K562 (cell line): ENCODE measurements around the gene PCBD2. TPM values are rescaled to one million over a fixed set of nuclear protein-coding genes. Genes with fewer than 3 reads are reported as not detected.
A peak's percentile ranks its signal among the peaks of the same experiment; 100 is the strongest.

Experiments
- ATAC-seq: fragments of 200-7000 bp; cut with Tn5 transposase; 3 replicates; pipeline ENCODE4 v1.9.1; 2020; ENCODE audit warnings: moderate library complexity
- BruUV-seq: library from RNA; stranded (reverse); fragments of 400-500 nt; replicated peaks from 2 replicates; lab custom pipeline; 2021; lab: Mats Ljungman, UMichigan
- CTCF ChIA-PET: fragments of 300-600 bp; formaldehyde crosslinking; extraction: SDS; loops from one replicate; lab custom pipeline; 2021; ENCODE audit warnings: low intra/inter-chr PET ratio; lab: Yijun Ruan, JAX
- POLR2A ChIA-PET: fragments of 300-600, 350-650 bp; sonication (Branson Sonifier 250); formaldehyde crosslinking; extraction: SDS; loops from one replicate; lab custom pipeline; 2021; ENCODE audit warnings: antibody characterized with exemption, inconsistent platforms; lab: Yijun Ruan, JAX
- DNase-seq, 4 experiments: peaks; one replicate each; pipeline versions ENCODE4 v3.0.0 to v3.0.0-alpha.2; 2011 to 2018; ENCODE audit warnings: low spot score in 3 of 4, mixed read lengths in 3 of 4; ENCODE audit errors: extremely low read depth in 1 of 4
- FAIRE-seq: peaks from 2 replicates; lab custom pipeline; 2011; peaks lifted over from hg19 to GRCh38; lab: Jason Lieb, UNC
- H2AFZ ChIP-seq: 2 replicates; pipeline ENCODE4 v1.6.0; 2011; ENCODE audit warnings: low read depth, low read length, control low read depth, inconsistent platforms
- H3K27ac ChIP-seq: fragments of 200-600 bp; 3 replicates; pipeline ENCODE4 v1.8.0; 2011; ENCODE audit warnings: low read depth, mild to moderate bottlenecking, control low read depth, inconsistent platforms, low read length, moderate library complexity, mixed read lengths; ENCODE audit errors: extremely low read depth
- H3K27me3 ChIP-seq, 2 experiments: fragments of 300-600 bp in 1 of 2; 2 replicates in 1 of 2; 3 replicates in 1 of 2; pipeline versions ENCODE4 v1.6.0 to v1.8.0; 2011; ENCODE audit warnings: inconsistent platforms in 2 of 2, low read length in 2 of 2, mild to moderate bottlenecking in 1 of 2, mixed read lengths in 1 of 2, moderate library complexity in 1 of 2; ENCODE audit not compliant: control insufficient read depth in 2 of 2, insufficient read depth in 2 of 2
- H3K36me3 ChIP-seq: fragments of 300-600 bp; 3 replicates; pipeline ENCODE4 v1.8.0; 2011; ENCODE audit warnings: mild to moderate bottlenecking, low read length, inconsistent platforms; ENCODE audit not compliant: control insufficient read depth, insufficient read depth
- H3K4me1 ChIP-seq, 2 experiments: fragments of 200-600 bp in 1 of 2; replicated peaks in 1 of 2; 2 replicates in 1 of 2; 3 replicates in 1 of 2; pipeline versions ENCODE4 v1.5.1 to v1.8.0; 2011; ENCODE audit warnings: inconsistent platforms in 2 of 2, low read length in 2 of 2, mild to moderate bottlenecking in 1 of 2, mixed read lengths in 1 of 2, moderate library complexity in 1 of 2; ENCODE audit not compliant: control insufficient read depth in 2 of 2, insufficient read depth in 2 of 2
- H3K4me2 ChIP-seq: 2 replicates; pipeline ENCODE4 v1.6.1; 2011; ENCODE audit warnings: low read length, control low read depth, inconsistent platforms, mixed read lengths; ENCODE audit not compliant: insufficient read depth
- H3K4me3 ChIP-seq: fragments of 200-600 bp; sonication (generic), shearing (Covaris generic); 2 replicates; pipeline ENCODE4 v1.5.1; 2016; ENCODE audit warnings: control low read depth, inconsistent platforms
- H3K79me2 ChIP-seq: fragments of 200-600 bp; 3 replicates; pipeline ENCODE4 v1.8.0; 2011; ENCODE audit warnings: low read length, inconsistent platforms; ENCODE audit not compliant: control insufficient read depth, insufficient read depth
- H3K9ac ChIP-seq, 2 experiments: 2 replicates each; pipeline versions ENCODE4 v1.6.0 to v1.6.1; 2011; ENCODE audit warnings: low read depth in 2 of 2, low read length in 2 of 2, control low read depth in 1 of 2, inconsistent platforms in 1 of 2, mild to moderate bottlenecking in 1 of 2, mixed read lengths in 1 of 2; ENCODE audit not compliant: insufficient read depth in 1 of 2
- H3K9me1 ChIP-seq: one replicate; pipeline ENCODE4 v1.6.0; 2011; ENCODE audit warnings: inconsistent platforms, mild to moderate bottlenecking, low read length, moderate library complexity; ENCODE audit not compliant: control insufficient read depth, insufficient read depth
- H3K9me3 ChIP-seq: replicated peaks from 2 replicates; pipeline ENCODE4 v1.5.1; 2011; ENCODE audit warnings: low read depth, low read length, inconsistent platforms; ENCODE audit not compliant: control insufficient read depth, insufficient read depth
- H4K20me1 ChIP-seq: replicated peaks from 2 replicates; pipeline ENCODE4 v1.6.1; 2011; ENCODE audit warnings: low read length, inconsistent platforms, mixed read lengths; ENCODE audit not compliant: control insufficient read depth, insufficient read depth
- AFF1 ChIP-seq, 2 experiments: fragments of 450-650 bp; IDR thresholded peaks; 2 replicates each; pipeline ENCODE4 v1.6.1; 2018; ENCODE audit warnings: mild to moderate bottlenecking in 2 of 2, low read depth in 1 of 2; ENCODE audit not compliant: partially characterized antibody in 2 of 2
- RFX5 ChIP-seq: IDR thresholded peaks from 2 replicates; pipeline ENCODE4 v1.6.1; 2011; ENCODE audit warnings: low read depth, mild to moderate bottlenecking, improper control_type of control experiment, low read length
- TAF15 ChIP-seq: fragments of 200-400 bp; formaldehyde crosslinking; IDR thresholded peaks from 2 replicates; pipeline ENCODE4 v1.6.1; 2017; ENCODE audit warnings: mild to moderate bottlenecking, low read depth, low read length, moderate library complexity
- ZBTB12 ChIP-seq: fragments of 250-450 bp; sonication (Bioruptor Pico); IDR thresholded peaks from 2 replicates; pipeline ENCODE4 v1.4.0; 2020
- WGBS: fragments of 100-300 bp; shearing (Covaris generic); methylation state at CpG from one replicate; pipeline ENCODE4 v1.1.6; 2016; ENCODE audit warnings: low coverage, mixed read lengths; ENCODE audit not compliant: insufficient coverage; ENCODE audit errors: missing lambda C conversion rate; 5-methylcytosine and 5-hydroxymethylcytosine counted together
- in situ Hi-C: fragments of 300-500 bp; cut with MboI; formaldehyde crosslinking; loops from 4 replicates; pipeline ENCODE4 v1.15.0; 2018; ENCODE audit warnings: inconsistent platforms, mixed read lengths
- intact Hi-C: fragments of 100-400 bp; cut with micrococcal nuclease; formaldehyde crosslinking; loops from 2 replicates; pipeline ENCODE4 v1.14.2; 2022
- polyA plus RNA-seq, 8 experiments: library from polyadenylated mRNA; depleted of rRNA in 4 of 8; stranded (reverse) in 5 of 8; unstranded in 3 of 8; fragments of >200 nt; fragmentation: Nextera tagmentation in 2 of 8; fragmentation: Illumina TruSeq in 1 of 8; extraction: Ambion mirVana in 2 of 8; extraction: Trizol in 1 of 8; gene quantifications; 2 replicates each; pipeline versions ENCODE4 v1.2.1 to v1.2.3, GENCODE V29; 2011 to 2014; ENCODE audit warnings: inconsistent platforms in 1 of 8, missing spikeins in 1 of 8
- total RNA-seq, 7 experiments: library from RNA; depleted of rRNA in 6 of 7; stranded (reverse); fragments of >200 nt in 6 of 7; fragmentation: Illumina TruSeq in 2 of 7; extraction: Trizol in 2 of 7; gene quantifications; 2 replicates each; pipeline versions ENCODE4 v1.2.1 to v1.2.3, GENCODE V29; 2011 to 2021; ENCODE audit warnings: low replicate concordance in 1 of 7

PCBD2 gene
- total and polyA plus RNA-seq, 9 of the 15 experiments (the other 6 are each of a cell fraction or from before 2014, with no cell fraction given), result 5.2 to 13.8 (median 7.8) TPM

- Histone ChIP-seq H3K9ac (no peak overlapping the region), H4K20me1 (no peaks in the 10 kb centered on the region), H3K27me3 (no peaks in the 10 kb centered on the region), H3K36me3 (no peaks in the 10 kb centered on the region), H3K4me1 (peaks cover 0 to 3% of the 10 kb centered on the region in 2 experiments; a peak in 1 of 5 replicates), H3K4me3 (no peak overlapping the region), H3K9me3 (no peaks in the 10 kb centered on the region), H3K4me2 (no peak overlapping the region), H3K79me2 (no peaks in the 10 kb centered on the region), H3K9me1 (no peaks in the 10 kb centered on the region), H3K27ac (no peak overlapping the region), H2AFZ (no peak overlapping the region)
- 62% methylated on average over 5 of the region's 5 CpGs for WGBS
- TF ChIP-seq AFF1 (IDR thresholded peaks at IDR 0.05; ENCODE audit: low read depth in 1 of 2, partially characterized antibody in 2 of 2) (peak in 1 of 2 experiments; percentile 25), ZBTB12 (no peak), TAF15 (no peak), RFX5 (peak; percentile 93)
- no peak for ATAC-seq
- BruUV-seq, result no TSS peak
- no peak for FAIRE-seq
- POLR2A ChIA-PET, result no interaction called here
- CTCF ChIA-PET, result no interaction called here
- no peak for DNase-seq
- intact Hi-C loops (no loop called here), in situ Hi-C loops (no loop called here)
Observed at GRCh38 chr5:134992148-134992547, 87.2 kb downstream of the PCBD2 start.
